ENCODE measurements around the gene ARSK.

ARSK gene

GRCh38 chr5:95554647-95555548 is at the start of gene ARSK, which contains the start of gene SKIC3:
Gene ARSK, plus strand, starts transcription at chr5:95555101. Its CDS starts 178 bp downstream, at chr5:95555279.
Gene SKIC3, minus strand, starts transcription at chr5:95554977. Its CDS starts 7,827 bp downstream, at chr5:95547150.
- in situ Hi-C loops (cut with MboI; ENCODE audit: low pct_unique_long_range_greater_than_20kb, low sequenced_read_pairs, unreplicated experiment) = no loop called here
- TF ChIP-seq CTCF (IDR thresholded peaks at IDR 0.05; ENCODE audit: extremely low read depth, insufficient read depth, missing control alignments) = peak; percentile 27
- peak; percentile 88 for DNase-seq (ENCODE audit: low spot score)

GRCh38 chr5:95508550-95508949 is 46.4 kb upstream of the ARSK start:
- in situ Hi-C loops (cut with MboI; ENCODE audit: low pct_unique_long_range_greater_than_20kb, low sequenced_read_pairs, unreplicated experiment) = no loop called here
- no peak for TF ChIP-seq CTCF (IDR thresholded peaks at IDR 0.05; ENCODE audit: extremely low read depth, insufficient read depth, missing control alignments)
- DNase-seq (ENCODE audit: low spot score) = no peak

- no peak for TF ChIP-seq CTCF (IDR thresholded peaks at IDR 0.05; ENCODE audit: extremely low read depth, insufficient read depth, missing control alignments)
- in situ Hi-C loops (cut with MboI; ENCODE audit: low pct_unique_long_range_greater_than_20kb, low sequenced_read_pairs, unreplicated experiment) = no loop called here
- no peak for DNase-seq (ENCODE audit: low spot score)
These were observed 43.3 kb upstream of the ARSK start for GRCh38 chr5:95511606-95512005.

- no peak for DNase-seq (ENCODE audit: low spot score)
- no peak for TF ChIP-seq CTCF (IDR thresholded peaks at IDR 0.05; ENCODE audit: extremely low read depth, insufficient read depth, missing control alignments)
- in situ Hi-C loops (cut with MboI; ENCODE audit: low pct_unique_long_range_greater_than_20kb, low sequenced_read_pairs, unreplicated experiment) = no loop called here
These were observed 36.5 kb upstream of the ARSK start for GRCh38 chr5:95518417-95518816.

GRCh38 chr5:95519151-95519550 is 35.8 kb upstream of the ARSK start:
- in situ Hi-C loops (cut with MboI; ENCODE audit: low pct_unique_long_range_greater_than_20kb, low sequenced_read_pairs, unreplicated experiment) = no loop called here
- no peak for DNase-seq (ENCODE audit: low spot score)
- no peak for TF ChIP-seq CTCF (IDR thresholded peaks at IDR 0.05; ENCODE audit: extremely low read depth, insufficient read depth, missing control alignments)

GRCh38 chr5:95519681-95520080 is 35.2 kb upstream of the ARSK start:
- no peak for DNase-seq (ENCODE audit: low spot score)
- in situ Hi-C loops (cut with MboI; ENCODE audit: low pct_unique_long_range_greater_than_20kb, low sequenced_read_pairs, unreplicated experiment) = no loop called here
- no peak for TF ChIP-seq CTCF (IDR thresholded peaks at IDR 0.05; ENCODE audit: extremely low read depth, insufficient read depth, missing control alignments)
